HG03045 (cell line): Measurements from ENCODE around the gene GTF2H4.

Source experiments
- ATAC-seq: cut with Tn5 transposase; IDR thresholded peaks from one replicate; pipeline ENCODE4 v1.9.1; 2021; ENCODE audit warnings: mild to moderate bottlenecking, moderate library complexity; ENCODE audit not compliant: unreplicated experiment

The GTF2H4 gene

GRCh38 chr6:30882204-30882758 is 25.7 kb upstream of the GTF2H4 start:
- ATAC-seq, result no peak

DNA sequence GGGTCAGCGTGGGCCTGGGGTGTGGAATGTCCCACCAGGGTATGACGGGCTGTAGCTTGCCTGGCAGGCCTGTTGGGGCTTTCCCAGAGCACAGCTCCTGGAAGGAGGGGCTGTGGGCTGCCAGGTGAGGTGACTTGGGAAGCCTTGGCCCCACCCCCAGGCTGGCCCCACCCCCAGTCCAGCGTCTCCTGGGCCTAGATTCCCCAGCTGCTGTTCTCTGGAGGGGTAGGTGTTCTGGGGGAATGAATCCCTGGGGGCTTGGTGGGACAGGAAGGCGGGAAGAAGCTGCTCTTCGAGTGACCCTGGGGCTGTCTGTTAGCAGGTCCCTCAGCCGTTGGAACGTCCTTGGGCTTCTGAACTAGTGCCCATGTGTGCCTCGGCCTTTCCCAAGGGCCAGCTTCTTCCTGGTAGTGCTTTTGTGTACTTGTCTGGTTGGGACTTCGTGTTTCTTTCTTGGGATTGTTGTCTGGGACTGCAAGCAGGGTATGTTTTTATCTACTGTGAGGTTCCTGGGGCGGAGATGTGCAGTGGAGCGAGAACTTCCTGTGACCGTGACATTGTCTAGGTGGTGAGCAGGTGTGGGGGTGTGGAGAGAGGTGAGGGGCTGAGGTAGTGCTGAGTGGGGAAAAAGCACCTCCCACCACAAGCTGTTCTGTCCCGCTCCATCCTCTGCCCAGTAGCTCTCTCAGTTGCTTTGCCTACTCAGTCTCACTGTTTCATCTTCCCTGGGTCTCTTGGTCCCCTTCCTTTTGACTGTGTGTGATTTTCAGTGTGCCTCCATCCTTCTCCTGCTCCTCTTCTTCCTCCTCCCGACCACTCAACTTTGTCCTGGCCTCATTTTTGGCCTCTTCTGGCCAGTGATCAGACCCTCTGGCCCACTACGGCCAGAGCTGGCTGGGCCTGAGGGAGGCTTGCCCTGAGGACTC is 25.0 kb upstream of the GTF2H4 start:
- no peak for ATAC-seq

DNA sequence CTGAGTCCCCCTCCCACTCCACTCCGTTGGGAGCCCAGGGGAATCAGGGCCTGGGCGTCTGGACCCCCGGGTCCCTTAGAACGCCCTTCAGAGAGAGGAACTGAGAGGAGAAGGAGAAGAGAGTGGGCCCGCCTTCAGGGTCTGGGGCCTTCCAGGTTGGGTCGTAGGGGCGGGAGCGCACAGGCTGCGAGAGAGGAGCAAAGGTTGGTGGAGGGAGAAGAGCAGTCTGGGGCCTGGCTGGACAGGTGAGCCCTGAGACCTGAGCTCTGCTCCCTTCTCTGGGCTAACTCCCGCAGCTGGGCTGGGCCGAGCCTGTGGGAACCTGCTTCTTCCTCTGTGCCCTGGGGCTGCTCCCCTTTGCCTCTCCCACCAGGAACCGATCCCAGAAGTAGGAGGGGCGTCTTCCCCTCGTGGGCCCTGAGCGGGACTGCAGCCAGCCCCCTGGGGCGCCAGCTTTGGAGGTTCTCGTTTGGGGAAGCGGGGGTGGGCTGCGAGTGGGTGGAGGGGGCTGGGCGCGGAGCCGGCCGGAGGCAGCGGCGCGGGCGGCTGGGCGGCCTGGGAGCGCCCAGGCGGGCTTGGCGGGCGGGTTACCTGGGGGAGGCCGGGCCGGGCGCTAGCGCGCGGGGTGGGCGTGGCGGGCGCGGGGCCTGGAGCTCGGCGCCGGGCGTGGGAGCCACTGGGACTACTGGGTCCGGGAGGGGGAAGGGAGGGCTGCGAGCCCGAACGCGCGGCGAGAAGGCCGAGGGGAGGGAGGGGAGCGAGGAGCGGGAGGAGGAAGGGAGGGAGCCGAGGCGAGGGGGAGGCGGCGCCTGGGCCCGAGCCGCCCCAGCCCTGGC is 24.1 kb upstream of the GTF2H4 start, which contains the start of gene DDR1:
TSS of gene DDR1 (plus strand) at position 835 of the 836 bp plus-strand sequence. CDS start 4,211 bp downstream, outside the sequence.
- ATAC-seq, result no peak

DNA sequence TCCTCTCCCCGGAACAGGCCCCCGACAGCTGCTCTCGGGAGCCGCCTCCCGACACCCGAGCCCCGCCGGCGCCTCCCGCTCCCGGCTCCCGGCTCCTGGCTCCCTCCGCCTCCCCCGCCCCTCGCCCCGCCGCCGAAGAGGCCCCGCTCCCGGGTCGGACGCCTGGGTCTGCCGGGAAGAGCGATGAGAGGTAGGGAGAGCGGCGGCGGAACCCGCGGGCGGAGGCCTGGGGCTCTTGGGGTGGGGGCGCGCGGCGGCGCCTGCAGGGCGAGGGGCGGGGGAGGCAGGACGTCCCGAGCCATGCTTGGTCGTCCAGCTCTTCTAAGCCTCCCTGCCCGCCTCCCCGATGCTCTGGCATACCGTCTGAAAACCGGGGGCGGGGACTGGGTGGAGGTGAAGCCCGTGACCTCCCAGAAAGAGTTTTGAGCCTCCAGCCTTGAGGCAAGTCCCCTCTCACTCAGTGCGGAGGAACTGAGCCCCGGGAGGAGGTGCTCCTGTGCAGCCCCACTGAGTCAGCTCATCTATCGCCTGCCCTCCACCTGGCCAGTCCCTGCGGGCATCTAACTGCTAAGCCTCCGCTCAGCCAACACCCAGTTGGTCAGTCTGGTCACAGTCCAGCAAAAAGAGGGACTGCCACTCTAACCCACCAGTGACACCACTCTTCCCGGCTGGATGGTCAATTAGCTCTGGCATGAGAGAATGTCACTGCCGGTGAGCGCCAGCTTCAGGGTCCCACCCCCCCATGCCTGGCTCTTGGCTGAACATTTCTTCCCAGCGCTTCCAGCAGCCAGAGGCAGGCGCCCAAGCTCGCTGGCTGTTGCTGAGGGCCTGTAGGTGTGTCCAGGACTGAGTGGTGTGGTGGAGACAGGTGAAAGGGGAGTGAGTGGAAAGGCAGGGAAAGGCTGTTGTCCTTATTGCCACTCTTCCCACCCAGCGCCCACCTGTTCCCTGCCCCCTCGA is 23.2 kb upstream of the GTF2H4 start:
- ATAC-seq, result no peak

DNA sequence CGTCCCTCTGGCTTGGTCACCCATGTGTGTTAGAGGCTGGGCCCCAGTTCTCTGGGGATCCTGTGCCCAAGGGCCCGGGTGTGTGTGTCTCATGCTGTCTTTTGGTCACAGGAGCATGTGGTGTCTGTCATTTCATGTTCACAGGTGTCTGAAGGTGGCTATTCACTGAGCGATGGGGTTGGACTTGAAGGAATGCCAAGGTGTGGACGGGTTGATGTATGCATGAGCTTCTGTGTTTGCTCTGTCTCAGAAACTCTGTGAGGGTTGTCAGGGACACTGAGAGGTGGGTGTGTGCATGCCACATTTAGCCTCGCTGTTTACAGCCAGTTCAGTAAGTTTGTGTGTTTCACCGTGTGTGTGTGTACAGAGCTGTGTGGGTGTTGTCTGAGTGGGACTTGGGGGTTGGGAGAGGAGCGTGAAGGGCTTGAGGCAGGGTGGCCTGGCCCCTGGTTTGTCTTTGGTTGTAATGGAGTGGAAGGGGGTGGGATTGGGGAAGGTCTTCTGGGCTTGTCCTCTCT is 22.5 kb upstream of the GTF2H4 start:
- ATAC-seq, result no peak

- ATAC-seq, result no peak
Observed at GRCh38 chr6:30885999-30886896, 21.8 kb upstream of the GTF2H4 start.

- ATAC-seq, result no peak
Observed at GRCh38 chr6:30886897-30887255, 21.1 kb upstream of the GTF2H4 start.

GRCh38 chr6:30887901-30888815 is 19.8 kb upstream of the GTF2H4 start:
- ATAC-seq, result no peak

DNA sequence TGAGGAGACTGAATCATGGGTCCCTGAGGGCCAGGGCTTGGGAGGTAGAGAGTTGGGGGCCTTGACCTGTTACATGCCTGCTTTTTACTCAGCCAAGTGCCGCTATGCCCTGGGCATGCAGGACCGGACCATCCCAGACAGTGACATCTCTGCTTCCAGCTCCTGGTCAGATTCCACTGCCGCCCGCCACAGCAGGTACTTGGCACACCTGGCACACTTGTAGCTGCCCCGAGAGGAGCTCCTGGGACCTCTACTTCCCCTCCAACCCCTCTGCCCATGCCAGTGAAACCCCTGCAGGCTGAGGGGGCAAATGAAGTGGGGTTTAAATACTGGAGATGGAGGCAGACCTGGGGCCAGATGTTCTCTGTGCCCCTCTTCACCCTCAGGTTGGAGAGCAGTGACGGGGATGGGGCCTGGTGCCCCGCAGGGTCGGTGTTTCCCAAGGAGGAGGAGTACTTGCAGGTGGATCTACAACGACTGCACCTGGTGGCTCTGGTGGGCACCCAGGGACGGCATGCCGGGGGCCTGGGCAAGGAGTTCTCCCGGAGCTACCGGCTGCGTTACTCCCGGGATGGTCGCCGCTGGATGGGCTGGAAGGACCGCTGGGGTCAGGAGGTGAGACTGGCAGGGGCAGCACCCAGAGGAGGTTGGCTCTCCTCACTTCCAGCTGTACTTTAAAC is 19.1 kb upstream of the GTF2H4 start:
- no peak for ATAC-seq

GRCh38 chr6:30889496-30889885 is 18.5 kb upstream of the GTF2H4 start:
- no peak for ATAC-seq

GRCh38 chr6:30889921-30890645 is 17.9 kb upstream of the GTF2H4 start:
- ATAC-seq, result no peak

DNA sequence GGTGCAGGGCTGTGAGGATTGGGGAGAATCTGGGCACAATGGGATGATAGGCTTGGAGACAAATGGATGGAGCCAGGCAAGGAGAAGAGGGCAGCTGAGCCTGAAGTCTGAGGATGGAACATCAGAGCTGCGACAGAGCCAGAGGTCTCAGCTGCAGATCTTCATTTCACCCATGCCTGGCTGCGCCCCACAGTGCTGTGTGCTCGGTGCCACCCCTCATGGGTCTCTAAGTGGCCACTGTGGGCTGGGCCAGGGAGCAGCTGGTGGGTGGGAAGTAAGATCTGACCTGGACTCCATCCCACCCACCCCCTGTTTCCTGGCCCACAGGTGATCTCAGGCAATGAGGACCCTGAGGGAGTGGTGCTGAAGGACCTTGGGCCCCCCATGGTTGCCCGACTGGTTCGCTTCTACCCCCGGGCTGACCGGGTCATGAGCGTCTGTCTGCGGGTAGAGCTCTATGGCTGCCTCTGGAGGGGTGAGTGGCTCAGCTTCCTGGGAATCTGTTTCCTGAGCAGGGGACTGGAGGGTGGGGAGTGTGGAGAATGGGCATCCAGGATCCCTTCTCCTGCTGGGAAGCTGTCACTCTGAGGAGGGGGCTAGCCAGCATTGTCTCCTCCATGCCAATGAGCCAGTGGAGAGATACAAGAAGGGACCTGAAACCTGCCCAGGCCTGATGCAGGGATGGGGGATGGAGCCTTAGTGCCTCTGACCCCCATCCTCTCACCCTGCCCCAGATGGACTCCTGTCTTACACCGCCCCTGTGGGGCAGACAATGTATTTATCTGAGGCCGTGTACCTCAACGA is 17.2 kb upstream of the GTF2H4 start:
- ATAC-seq, result no peak

DNA sequence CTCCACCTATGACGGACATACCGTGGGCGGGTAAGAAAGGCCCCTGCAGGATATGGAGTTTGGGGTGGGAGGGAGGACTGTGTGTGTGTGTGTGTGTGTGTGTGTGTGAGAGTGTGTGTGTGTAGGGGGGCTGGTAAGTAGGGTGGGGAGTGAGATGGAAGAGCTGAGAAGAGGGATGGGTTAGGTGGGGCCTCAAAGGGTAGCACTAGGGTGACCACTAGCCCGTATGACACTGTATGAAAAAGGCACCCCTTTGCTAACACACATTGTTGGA is 16.6 kb upstream of the GTF2H4 start:
- no peak for ATAC-seq

DNA sequence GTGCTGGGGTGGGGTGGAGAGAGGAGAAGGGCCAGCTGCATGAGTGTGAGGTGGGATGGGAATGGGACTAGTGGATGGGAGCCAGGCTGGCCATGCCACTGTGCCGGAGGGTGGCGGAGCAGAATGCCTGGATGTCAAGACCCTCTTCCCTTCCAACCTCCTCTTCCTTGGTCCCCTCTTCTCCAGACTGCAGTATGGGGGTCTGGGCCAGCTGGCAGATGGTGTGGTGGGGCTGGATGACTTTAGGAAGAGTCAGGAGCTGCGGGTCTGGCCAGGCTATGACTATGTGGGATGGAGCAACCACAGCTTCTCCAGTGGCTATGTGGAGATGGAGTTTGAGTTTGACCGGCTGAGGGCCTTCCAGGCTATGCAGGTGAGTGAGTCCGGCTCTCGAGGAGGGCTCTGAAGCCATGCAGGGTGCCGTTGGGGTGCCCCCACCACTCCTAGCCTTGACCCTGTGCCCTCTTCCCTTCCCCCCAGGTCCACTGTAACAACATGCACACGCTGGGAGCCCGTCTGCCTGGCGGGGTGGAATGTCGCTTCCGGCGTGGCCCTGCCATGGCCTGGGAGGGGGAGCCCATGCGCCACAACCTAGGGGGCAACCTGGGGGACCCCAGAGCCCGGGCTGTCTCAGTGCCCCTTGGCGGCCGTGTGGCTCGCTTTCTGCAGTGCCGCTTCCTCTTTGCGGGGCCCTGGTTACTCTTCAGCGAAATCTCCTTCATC is 16.0 kb upstream of the GTF2H4 start:
- ATAC-seq, result no peak

DNA sequence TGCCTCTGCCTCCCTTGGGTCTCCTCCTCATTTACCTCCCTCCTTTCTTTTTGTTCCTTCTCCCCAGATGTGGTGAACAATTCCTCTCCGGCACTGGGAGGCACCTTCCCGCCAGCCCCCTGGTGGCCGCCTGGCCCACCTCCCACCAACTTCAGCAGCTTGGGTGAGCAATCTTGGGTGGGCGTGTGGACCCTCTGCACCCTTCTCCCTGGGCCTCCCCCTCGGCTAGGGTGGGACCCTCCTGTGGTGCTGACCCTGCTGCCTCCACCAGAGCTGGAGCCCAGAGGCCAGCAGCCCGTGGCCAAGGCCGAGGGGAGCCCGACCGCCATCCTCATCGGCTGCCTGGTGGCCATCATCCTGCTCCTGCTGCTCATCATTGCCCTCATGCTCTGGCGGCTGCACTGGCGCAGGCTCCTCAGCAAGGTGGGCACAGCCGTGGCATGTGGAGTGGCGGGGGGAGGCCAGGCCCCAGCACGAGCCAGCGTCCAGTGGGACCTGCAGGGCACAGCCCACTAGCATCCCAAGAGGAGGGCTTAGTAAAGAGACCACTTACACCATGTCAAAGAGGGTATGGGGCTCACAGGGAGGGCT is 14.9 kb upstream of the GTF2H4 start:
- ATAC-seq, result no peak
